ENCODE measurements around the gene CPXM2. TPM values are rescaled to one million over a fixed set of nuclear protein-coding genes. Genes with fewer than 3 reads are reported as not detected.

Gene CPXM2
- total and polyA plus RNA-seq, 9 of the 15 experiments (the other 6 are each of a cell fraction or from before 2014, with no cell fraction given): not detected

- Histone ChIP-seq H3K9ac (ENCODE audit: insufficient read depth in 1 of 2, low read depth in 2 of 2, low read length in 2 of 2) (no peak overlapping the region), H3K9me3 (replicated peaks; ENCODE audit: control insufficient read depth, insufficient read depth, low read depth, low read length) (no peaks in the 10 kb centered on the region), H2AFZ (ENCODE audit: low read depth, low read length) (no peak overlapping the region), H3K79me2 (ENCODE audit: control insufficient read depth, insufficient read depth, low read length) (no peaks in the 10 kb centered on the region), H3K4me3 (no peak overlapping the region), H3K36me3 (ENCODE audit: control insufficient read depth, insufficient read depth, low read length) (no peaks in the 10 kb centered on the region), H3K4me2 (ENCODE audit: insufficient read depth, low read length) (no peak overlapping the region), H3K27ac (ENCODE audit: extremely low read depth, low read depth, low read length) (no peak overlapping the region), H3K4me1 (replicated peaks in 1 of 2; ENCODE audit: control insufficient read depth in 2 of 2, insufficient read depth in 2 of 2, low read length in 2 of 2) (no peaks in the 10 kb centered on the region), H3K9me1 (ENCODE audit: control insufficient read depth, insufficient read depth, low read length) (no peaks in the 10 kb centered on the region), H3K27me3 (ENCODE audit: control insufficient read depth in 2 of 2, insufficient read depth in 2 of 2, low read length in 2 of 2) (no peaks in the 10 kb centered on the region), H4K20me1 (replicated peaks; ENCODE audit: control insufficient read depth, insufficient read depth, low read length) (no peaks in the 10 kb centered on the region)
- DNase-seq (ENCODE audit: extremely low read depth in 1 of 4, low spot score in 3 of 4): no peak
- CTCF ChIA-PET (ENCODE audit: low intra/inter-chr PET ratio): no interaction called here
- ATAC-seq: no peak
- in situ Hi-C loops (cut with MboI) (no loop called here), intact Hi-C loops (cut with micrococcal nuclease) (no loop called here)
- POLR2A ChIA-PET: no interaction called here
- 1% methylated on average over 10 of the region's 10 CpGs for whole genome bisulfite sequencing (ENCODE audit: insufficient coverage, low coverage, missing lambda C conversion rate)
- no peak for FAIRE-seq
- BruUV-seq (replicated peaks): no TSS peak
- TF ChIP-seq KLF6 (CRISPR knock-in tag; IDR thresholded peaks at IDR 0.05; ENCODE audit: borderline replicate concordance) (no peak), TSC22D4 (tag; IDR thresholded peaks at IDR 0.05) (no peak), RERE (CRISPR knock-in tag; IDR thresholded peaks at IDR 0.05; ENCODE audit: borderline replicate concordance) (no peak), SMAD3 (CRISPR knock-in tag; conservative IDR thresholded peaks at IDR 0.05) (no peak), HNRNPK (IDR thresholded peaks at IDR 0.05; ENCODE audit: low read depth, low read length, poor library complexity, severe bottlenecking) (no peak), KLF16 (IDR thresholded peaks at IDR 0.05) (no peak), ZNF551 (CRISPR knock-in tag; IDR thresholded peaks at IDR 0.05) (no peak), ZNF561 (CRISPR knock-in tag; conservative IDR thresholded peaks at IDR 0.05) (no peak), TCF7 (IDR thresholded peaks at IDR 0.05; ENCODE audit: borderline replicate concordance) (no peak), HEY1 (CRISPR knock-in tag; IDR thresholded peaks at IDR 0.05; ENCODE audit: borderline replicate concordance) (no peak), POLR2AphosphoS5 (IDR thresholded peaks at IDR 0.05; ENCODE audit: control insufficient read depth, insufficient read depth, low read depth, low read length) (no peak), BACH1 (tag; IDR thresholded peaks at IDR 0.05) (no peak), CBFB (CRISPR knock-in tag; IDR thresholded peaks at IDR 0.05) (no peak), STAG1 (CRISPR knock-in tag; IDR thresholded peaks at IDR 0.05; ENCODE audit: borderline replicate concordance) (no peak), NFIC (IDR thresholded peaks at IDR 0.05) (no peak)
Observed at GRCh38 chr10:123833170-123833850, 58.3 kb downstream of the CPXM2 start.

Data from K562 (cell line).